Activated CD8-positive, alpha-beta memory T cell treated with anti-CD3 and anti-CD28 coated beads for 1 hour (primary cell): ENCODE data around the gene PRSS22.

Experiments used
- DNase-seq, 2 donors: peaks; one replicate each; pipeline ENCODE4 v3.0.0-alpha.2; 2020; ENCODE audit warnings: low read depth in 1 of 2; ENCODE audit errors: extremely low read depth in 1 of 2

PRSS22 gene

DNA sequence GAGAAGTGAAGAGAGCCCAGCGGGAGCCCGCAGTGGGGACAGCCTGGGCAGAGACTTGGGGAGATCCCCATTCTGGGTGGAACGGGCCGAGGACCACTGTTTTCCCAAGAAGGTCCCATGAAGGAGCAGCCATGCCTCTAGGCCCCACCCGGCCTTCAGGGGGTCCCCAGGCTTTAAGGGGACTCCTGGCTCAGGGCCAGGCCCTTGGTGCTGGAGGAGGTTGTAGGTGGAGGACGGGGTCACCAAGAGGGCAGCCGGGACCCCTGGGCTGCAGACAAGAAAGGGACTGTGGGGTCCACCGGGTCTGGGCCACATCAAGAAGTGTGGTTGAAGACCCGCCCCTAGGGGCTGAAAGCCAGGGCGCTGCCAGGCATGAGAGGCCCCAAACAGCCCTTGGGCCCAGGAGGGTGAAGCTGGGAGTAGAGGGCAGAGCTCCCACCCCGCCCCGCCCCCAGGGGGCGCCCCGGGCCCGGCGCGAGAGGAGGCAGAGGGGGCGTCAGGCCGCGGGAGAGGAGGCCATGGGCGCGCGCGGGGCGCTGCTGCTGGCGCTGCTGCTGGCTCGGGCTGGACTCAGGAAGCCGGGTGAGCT, 41.1 kb downstream of the PRSS22 start, which contains the start of gene PRSS21:
Gene PRSS21, plus strand, starts transcription at position 487 of the 589 bp plus-strand sequence. Its CDS starts 32 bp downstream, at position 519.
- no peak for DNase-seq

DNA sequence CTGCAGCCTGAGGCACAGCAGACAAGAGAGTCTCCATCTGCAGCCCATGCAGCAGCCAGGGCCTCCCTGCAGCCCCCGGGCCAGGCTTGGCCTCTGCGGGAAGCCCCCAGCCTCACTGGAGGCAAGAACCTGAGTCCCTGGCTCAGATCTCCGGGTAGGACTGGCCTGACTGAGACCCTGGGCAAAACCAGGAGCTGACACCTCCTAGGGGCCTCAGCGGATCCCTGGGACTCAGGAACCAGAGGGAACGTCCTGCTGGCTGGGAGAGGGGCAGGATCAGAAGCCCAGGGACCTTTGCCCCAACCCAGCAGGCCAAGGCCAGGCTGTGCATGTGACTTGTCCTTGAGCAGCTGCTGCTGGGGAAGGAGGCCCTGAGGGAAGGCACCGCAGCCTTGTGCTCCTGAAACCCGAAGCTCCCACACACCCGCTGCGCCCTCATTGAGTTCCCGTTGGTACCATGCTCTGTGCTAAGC, 42.6 kb downstream of the PRSS22 start:
- DNase-seq = no peak

DNA sequence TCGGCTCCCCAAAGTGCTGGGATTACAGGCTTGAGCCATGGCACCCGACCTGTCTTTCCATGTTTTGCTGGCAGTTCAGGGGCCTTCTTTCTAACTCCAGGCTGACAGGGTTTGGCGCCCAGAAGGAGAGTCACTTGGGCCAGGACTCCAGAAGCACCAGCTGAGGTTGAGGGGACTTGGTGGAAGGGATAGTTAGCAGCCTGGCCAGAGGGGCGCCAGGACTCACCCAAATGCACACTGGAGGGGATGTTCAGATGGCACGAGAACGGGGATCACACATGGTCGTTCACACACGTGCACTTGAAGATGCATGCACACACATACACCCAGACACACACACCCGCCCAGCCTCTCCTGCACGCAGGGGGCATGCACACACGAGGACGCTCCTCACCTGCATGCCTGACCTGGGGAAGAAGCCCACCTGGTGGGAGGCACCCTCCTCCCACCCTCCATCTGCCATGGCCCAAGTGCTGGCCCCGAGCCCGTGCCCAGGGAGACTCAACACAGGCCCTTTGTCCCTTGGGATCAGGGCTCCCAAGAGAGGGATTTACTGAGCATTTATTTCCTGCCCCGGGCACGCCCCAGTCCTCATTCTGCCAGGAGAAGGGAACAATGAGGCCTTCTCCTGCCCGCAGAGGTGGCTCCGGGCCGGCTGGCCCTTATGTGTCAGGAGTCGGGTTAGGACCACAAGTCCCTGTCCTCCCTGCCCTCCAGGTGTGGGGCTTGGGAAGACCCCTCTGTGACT, 43.2 kb downstream of the PRSS22 start:
- DNase-seq = no peak

DNA sequence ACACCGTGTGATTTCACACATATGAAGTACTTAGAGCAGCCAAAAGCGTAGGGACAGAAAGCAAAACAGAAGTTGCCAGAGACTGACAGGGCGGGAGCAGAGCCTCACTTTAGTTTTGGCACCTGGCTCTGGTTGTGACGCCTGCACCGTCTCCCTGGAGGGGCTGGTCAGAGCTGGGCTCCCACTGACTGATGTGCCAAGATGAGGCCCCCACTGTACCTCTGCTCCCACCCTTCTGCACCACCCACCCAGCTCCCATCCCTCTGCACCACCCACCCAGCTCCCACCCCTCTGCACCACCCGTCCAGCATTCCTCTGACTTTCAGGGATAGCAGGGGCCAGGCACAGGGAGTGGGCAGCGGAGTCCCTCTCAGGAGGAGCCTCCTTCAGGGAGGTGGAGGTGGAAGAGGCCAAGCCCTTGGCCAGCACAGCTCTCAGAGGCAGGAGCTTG, 44.2 kb downstream of the PRSS22 start:
- no peak for DNase-seq

DNA sequence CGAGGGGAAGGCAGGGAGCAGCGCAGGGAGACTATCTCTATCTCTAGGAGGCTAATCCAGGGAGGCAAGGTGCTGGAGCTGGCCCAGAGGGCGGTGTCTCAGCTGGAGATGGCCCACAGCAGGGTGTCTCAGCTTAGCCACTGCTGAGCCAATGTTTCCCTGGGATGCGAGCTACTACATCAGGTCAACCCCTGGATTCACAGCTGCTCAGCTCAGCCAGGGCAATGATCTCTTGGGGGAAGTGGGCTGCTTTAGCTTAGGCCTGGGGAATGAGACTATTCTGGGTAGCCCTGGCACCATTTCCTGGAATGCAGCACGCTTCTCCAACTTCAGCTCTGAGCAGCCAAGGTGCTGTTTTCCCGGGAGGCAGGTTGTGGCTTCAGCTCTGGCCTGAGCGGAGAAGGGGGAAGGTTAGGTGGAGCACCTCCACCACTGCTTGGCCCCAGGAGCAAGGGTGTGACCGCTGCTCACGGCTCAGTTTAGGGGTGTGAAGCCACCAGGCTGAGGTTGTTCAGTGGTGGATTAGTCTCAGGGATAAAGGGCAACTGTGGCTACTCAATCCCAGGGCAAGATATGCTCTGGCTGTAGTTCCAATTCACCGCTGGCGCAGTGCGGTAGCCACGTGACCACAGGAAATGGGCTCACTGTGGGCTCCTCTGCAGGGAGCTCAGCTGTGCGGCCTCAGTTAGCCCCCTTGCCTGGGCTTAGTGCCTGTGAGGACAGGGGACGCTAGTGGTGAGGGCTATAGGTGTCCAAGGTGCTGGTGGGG, 46.1 kb downstream of the PRSS22 start:
- DNase-seq = no peak

DNA sequence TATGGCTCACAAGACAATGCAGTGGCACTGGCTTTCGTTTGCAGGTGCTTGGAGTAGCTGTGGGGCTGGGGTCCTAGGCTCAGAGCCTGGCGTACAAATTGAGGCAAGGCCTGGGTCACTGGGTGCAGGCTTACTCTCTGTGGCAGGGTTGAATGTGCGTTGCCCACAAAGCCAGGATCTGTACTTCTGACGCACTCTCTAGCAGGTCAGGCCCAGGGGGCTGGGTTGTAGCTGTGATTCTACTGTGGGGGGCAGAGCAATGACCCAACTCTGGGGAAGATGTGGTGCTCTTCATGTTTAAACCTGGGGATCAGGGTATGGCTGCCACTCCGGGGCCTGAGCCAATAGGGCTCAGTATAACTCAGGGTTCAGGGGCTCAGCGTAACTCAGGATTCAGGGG, 47.3 kb downstream of the PRSS22 start:
- DNase-seq = no peak

DNA sequence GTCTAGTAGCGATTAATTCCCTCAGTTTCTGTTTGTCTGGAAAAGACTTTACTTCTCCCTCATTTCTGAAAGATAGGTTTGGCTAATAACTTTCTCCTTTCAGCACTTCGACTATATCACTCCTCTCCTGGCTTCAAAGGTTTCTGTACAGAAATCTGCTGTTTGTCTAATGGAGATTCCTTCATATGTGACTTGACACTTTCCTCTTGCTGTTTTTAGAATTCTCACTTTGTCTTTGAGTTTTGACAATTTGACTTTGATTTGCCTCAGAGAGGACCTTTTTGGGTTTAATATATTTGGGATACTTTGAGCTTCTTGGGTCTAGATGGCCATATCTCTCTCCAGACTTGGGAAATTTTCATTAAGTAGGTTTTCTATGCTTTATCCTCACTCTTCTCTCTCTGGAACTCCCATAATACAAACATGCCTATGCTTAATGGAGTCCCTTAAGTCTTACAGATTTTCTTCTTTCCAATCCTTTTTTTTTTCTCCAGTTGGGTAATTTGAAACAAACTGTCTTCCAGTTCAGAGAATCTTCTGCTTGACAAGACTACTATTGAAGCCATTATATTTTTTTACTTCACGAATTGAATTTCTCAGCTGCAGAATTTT, 48.7 kb downstream of the PRSS22 start:
- DNase-seq = no peak

DNA sequence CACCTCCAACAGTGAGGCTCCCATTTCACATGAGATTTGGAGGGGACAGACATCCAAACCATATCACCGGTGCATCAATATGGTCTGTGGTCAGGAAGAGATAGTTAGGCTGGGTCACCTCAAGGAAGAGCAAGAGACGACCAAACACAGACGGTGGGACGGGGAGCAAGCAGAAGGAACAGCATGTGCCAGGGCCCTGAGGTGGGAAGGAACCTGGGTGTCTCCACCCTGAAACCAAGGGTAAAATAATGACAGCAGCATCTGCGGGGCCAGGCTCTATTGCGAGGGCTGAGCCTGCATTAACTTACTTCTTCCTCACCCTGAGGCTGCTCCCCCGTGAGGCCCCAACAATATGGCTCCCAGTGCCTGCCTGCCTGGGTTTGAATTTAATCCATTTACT, 49.8 kb downstream of the PRSS22 start:
- DNase-seq = no peak

DNA sequence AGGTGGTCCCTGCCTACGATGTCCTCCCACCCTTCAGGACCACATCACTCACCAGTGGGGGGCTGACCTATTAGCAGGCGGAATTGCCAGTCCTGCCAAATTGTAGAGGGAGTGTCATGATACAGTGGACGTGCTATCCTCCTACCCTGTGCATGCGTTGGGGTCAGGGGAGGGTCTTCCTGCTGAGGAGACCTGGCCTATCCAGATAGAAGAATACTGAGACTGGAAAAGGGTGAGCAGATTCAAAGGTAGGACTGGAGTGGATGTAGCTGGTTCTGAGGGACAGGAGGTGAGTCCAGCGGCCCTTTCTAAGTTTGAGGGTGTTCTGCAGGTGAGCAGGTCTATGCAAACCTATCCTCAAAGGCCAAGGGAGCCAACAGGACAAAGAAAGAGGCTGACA, 51.7 kb downstream of the PRSS22 start:
- no peak for DNase-seq

DNA sequence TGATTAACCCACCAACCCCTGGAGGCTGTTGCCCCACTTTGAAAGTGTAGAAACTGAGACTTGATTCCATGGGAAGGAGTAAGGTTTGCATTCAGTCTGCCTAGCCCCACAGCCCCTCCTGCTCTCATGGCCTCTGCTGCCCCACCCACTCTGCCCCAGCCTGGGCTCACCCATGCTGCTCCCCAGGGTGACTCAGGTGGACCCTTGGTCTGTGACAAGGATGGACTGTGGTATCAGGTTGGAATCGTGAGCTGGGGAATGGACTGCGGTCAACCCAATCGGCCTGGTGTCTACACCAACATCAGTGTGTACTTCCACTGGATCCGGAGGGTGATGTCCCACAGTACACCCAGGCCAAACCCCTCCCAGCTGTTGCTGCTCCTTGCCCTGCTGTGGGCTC, 53.2 kb downstream of the PRSS22 start:
- DNase-seq = no peak

DNA sequence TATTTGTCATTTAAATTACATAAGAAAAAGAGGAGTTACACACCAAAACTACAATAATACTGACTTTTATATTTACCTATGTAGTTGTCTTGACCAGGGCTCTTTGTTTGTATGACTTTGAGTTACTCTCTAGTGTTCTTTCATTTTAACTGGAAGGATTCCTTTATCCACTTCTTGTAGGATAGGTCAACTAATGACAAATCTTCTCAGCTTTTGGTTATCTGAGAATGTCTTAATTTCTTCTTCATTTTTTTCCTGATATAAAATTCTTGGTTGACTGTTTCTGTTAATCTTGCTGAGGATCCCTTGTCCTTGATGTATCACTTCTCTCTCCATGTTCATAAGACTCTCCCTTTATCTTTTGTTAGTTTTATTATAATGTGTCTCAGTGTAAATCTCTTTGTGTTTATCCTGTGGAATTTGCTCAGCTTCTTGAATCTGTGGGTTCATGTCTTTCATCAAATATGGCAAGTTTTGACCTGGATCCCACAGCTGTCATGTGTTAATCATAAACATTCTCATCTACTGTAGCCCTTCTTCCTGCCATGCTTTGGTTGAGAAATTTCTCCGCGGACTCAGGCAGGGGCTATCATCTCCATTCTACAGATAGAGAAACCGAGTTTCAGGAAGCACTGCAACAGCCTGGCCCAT, 54.3 kb downstream of the PRSS22 start:
- DNase-seq = no peak
